HG03108 (cell line): ENCODE data around the gene HSD11B2.

Source experiments
- ATAC-seq: cut with Tn5 transposase; IDR thresholded peaks from one replicate; pipeline ENCODE4 v1.9.1; 2021; ENCODE audit warnings: moderate library complexity; ENCODE audit not compliant: unreplicated experiment

HSD11B2 gene

GRCh38 chr16:67431775-67432505 is 1.0 kb downstream of the HSD11B2 start:
- no peak for ATAC-seq

- no peak for ATAC-seq
Observed at GRCh38 chr16:67432506-67432890, 1.6 kb downstream of the HSD11B2 start.

- ATAC-seq: no peak
Observed at GRCh38 chr16:67433131-67433719, 2.3 kb downstream of the HSD11B2 start.

GRCh38 chr16:67435758-67436164 is 4.8 kb downstream of the HSD11B2 start:
- no peak for ATAC-seq

GRCh38 chr16:67436640-67437193 is 5.8 kb downstream of the HSD11B2 start:
- ATAC-seq: no peak

GRCh38 chr16:67437513-67437912 is 6.6 kb downstream of the HSD11B2 start:
- no peak for ATAC-seq

- ATAC-seq: no peak
Observed at GRCh38 chr16:67438098-67438791, 7.3 kb downstream of the HSD11B2 start.

GRCh38 chr16:67438824-67439393 is 8.0 kb downstream of the HSD11B2 start:
- ATAC-seq: no peak

- ATAC-seq: no peak
Observed at GRCh38 chr16:67441271-67441753, 10.4 kb downstream of the HSD11B2 start.

GRCh38 chr16:67441907-67442306 is 11.0 kb downstream of the HSD11B2 start:
- ATAC-seq: no peak

- ATAC-seq: no peak
Observed at GRCh38 chr16:67442581-67443255, 11.8 kb downstream of the HSD11B2 start.

GRCh38 chr16:67443265-67443664 is 12.3 kb downstream of the HSD11B2 start:
- no peak for ATAC-seq

GRCh38 chr16:67444259-67445125 is 13.6 kb downstream of the HSD11B2 start:
- no peak for ATAC-seq

GRCh38 chr16:67445126-67445426 is 14.2 kb downstream of the HSD11B2 start:
- ATAC-seq: no peak

GRCh38 chr16:67445441-67445912 is 14.6 kb downstream of the HSD11B2 start:
- ATAC-seq: no peak

- no peak for ATAC-seq
Observed at GRCh38 chr16:67445913-67446907, 15.3 kb downstream of the HSD11B2 start.

GRCh38 chr16:67446968-67447507 is 16.1 kb downstream of the HSD11B2 start:
- no peak for ATAC-seq

GRCh38 chr16:67447508-67448076 is 16.7 kb downstream of the HSD11B2 start:
- no peak for ATAC-seq
